ENCODE measurements around the gene YTHDF2. TPM values are rescaled to one million over a fixed set of nuclear protein-coding genes. Genes with fewer than 3 reads are reported as not detected.
"Not testable (repeated sequence)": the region's sequence is repeated elsewhere in the genome, so short reads cannot be mapped to it uniquely, and the experiment has no call there.

The YTHDF2 gene
- 10 to 100 TPM; 66.9 to 88.2 (median 76.6) TPM for total RNA-seq (2021; fragmentation: NEBNext Ultra II Directional; extraction: Animal tissue kit (Norgen Biotek cat#: 25700))
- long read RNA-seq, transcript YTHDF2-201 (5 exons, 2,925 nt) = major isoform, 142 of 178 reads
- long read RNA-seq, partial matches to known transcripts = 19 of 178 reads
- long read RNA-seq, other reads (novel, unspliced or antisense) = 14 of 178 reads

DNA sequence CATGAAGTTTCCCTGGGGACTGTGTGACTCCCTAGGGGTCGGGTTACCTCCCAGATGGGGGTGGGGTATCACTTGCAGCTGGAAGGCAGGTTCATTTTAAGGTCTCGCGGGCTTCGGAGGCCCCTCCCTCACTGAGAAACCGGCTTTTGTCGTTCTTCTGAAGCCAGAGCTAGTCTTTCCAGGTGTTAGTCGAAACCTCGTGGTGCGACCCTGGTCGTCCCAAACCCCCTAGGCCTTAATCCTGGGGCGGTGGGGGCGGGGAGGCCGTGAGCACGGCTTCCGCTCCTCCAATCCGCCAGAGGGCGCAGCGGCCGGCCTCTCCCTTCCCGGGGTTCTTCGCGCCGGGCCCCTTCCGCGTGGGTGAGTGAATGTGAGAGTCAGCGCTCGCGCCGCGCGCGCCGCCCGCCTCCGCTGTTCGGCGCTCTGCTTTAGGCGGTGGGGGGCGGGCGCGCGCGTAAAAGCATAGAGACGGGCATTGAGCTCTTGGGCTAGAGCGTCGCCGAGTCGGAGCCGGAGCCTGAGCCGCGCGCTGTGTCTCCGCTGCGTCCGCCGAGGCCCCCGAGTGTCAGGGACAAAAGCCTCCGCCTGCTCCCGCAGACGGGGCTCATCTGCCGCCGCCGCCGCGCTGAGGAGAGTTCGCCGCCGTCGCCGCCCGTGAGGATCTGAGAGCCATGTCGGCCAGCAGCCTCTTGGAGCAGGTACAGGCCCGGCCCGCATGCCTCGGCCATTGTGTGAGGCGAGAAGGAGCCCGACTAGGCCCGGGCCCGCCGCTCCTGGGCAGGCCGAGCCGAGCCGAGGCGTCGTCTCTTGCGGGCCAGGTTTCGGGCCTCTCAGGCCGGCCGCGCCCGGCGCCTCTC, at the start of gene YTHDF2:
Gene YTHDF2, plus strand, starts transcription at position 491 of the 857 bp plus-strand sequence. Its CDS starts 181 bp downstream, at position 672.
- peaks cover 29% of the 10 kb centered on the region for H3K36me3 Mint-ChIP-seq (ENCODE audit: low read depth)
- peaks cover 4% of the 10 kb centered on the region; the same call in 1 of the 2 replicates for H3K9me3 Mint-ChIP-seq
- DNase-seq = peak; percentile 93
- H3K27me3 Mint-ChIP-seq (ENCODE audit: insufficient read depth) = no peaks in the 10 kb centered on the region; the same call in 1 of the 2 replicates
- TF ChIP-seq, protein P1, sequence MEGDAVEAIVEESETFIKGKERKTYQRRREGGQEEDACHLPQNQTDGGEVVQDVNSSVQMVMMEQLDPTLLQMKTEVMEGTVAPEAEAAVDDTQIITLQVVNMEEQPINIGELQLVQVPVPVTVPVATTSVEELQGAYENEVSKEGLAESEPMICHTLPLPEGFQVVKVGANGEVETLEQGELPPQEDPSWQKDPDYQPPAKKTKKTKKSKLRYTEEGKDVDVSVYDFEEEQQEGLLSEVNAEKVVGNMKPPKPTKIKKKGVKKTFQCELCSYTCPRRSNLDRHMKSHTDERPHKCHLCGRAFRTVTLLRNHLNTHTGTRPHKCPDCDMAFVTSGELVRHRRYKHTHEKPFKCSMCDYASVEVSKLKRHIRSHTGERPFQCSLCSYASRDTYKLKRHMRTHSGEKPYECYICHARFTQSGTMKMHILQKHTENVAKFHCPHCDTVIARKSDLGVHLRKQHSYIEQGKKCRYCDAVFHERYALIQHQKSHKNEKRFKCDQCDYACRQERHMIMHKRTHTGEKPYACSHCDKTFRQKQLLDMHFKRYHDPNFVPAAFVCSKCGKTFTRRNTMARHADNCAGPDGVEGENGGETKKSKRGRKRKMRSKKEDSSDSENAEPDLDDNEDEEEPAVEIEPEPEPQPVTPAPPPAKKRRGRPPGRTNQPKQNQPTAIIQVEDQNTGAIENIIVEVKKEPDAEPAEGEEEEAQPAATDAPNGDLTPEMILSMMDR (IDR thresholded peaks at IDR 0.05) = peak; percentile 97
- H3K4me3 Mint-ChIP-seq = peak within 1 kb of the TSS; percentile 96
- peaks cover 32% of the 10 kb centered on the region for H3K4me1 Mint-ChIP-seq (ENCODE audit: low read depth)
- H3K27ac Mint-ChIP-seq = peak within 1 kb of the TSS; percentile 99

DNA sequence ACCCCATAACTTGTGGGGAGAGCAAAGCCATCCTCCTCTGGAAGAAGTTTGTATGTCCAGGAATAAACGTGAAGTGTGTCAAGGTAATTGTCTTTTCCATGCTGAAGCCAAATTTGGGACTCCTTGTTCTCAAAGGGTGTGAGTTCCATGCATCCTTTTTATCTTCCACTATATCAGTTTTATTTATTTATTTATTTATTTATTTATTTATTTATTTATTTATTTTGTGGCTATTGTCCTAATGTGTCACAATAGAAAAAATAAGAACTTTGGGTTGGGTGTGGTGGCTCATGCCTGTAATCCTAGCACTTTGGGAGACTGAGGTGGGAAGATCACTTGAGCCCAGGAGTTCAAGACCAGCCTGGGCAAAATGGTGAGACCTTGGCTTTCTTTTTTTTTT, 45.1 kb upstream of the YTHDF2 start:
- peaks cover 14% of the 10 kb centered on the region for H3K36me3 Mint-ChIP-seq (ENCODE audit: low read depth)
- H3K27me3 Mint-ChIP-seq (ENCODE audit: insufficient read depth); H3K4me3 Mint-ChIP-seq; H3K27ac Mint-ChIP-seq; H3K9me3 Mint-ChIP-seq; DNase-seq: not testable (repeated sequence)
- peaks cover 11% of the 10 kb centered on the region for H3K4me1 Mint-ChIP-seq (ENCODE audit: low read depth)

DNA sequence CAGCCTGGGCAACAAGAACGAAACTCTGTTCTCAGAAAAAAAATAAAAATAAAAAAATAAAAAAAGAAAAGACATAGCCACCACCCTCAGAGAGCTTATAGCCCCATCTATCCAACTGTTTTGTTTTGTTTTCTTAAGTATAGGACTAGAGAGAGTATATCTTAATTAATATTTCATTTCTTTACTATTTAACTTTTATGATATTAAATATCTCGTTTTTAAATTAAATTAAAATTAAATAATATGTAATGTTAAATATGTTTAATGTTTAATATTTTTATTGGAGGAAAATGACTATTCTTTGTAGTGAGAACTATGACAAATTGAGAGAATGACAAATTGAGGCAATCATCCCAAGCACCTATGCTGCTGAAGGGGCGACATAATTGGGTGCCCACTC, 33.1 kb upstream of the YTHDF2 start:
- Mint-ChIP-seq H3K4me3 (no peak overlapping the region), H3K36me3 (ENCODE audit: low read depth) (peaks cover 11% of the 10 kb centered on the region), H3K27ac (no peak overlapping the region), H3K4me1 (ENCODE audit: low read depth) (peaks cover 12% of the 10 kb centered on the region; the same call in 1 of the 2 replicates), H3K27me3 (ENCODE audit: insufficient read depth) (no peaks in the 10 kb centered on the region), H3K9me3 (no peaks in the 10 kb centered on the region)
- DNase-seq = no peak
- TF ChIP-seq, protein P1 (IDR thresholded peaks at IDR 0.05) = no peak

DNA sequence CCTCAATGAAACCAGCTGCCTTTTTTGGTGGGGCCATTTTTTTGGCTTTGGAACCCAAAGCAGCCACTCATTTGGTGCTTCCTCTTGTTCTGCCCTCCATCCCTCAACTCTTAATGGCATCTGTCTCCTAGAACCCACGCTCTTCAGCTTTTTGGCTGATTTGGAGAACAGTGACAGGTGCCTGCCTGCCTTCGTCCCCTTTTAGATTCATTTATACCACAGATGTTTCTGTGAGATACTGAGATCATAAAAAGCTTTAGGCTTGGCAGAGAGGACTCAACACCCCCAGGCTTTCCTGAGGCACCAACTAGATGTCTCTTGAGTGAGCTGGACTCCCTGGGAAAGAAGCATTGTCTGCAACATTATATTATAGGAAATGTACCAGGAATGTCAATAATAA, 20.4 kb upstream of the YTHDF2 start:
- H3K4me3 Mint-ChIP-seq = no peak overlapping the region
- H3K4me1 Mint-ChIP-seq (ENCODE audit: low read depth) = peaks cover 15% of the 10 kb centered on the region
- no peaks in the 10 kb centered on the region for H3K27me3 Mint-ChIP-seq (ENCODE audit: insufficient read depth)
- H3K9me3 Mint-ChIP-seq = no peaks in the 10 kb centered on the region
- DNase-seq = no peak
- H3K36me3 Mint-ChIP-seq (ENCODE audit: low read depth) = peaks cover 16% of the 10 kb centered on the region
- H3K27ac Mint-ChIP-seq = no peak overlapping the region
- TF ChIP-seq, protein P1 (IDR thresholded peaks at IDR 0.05) = no peak

DNA sequence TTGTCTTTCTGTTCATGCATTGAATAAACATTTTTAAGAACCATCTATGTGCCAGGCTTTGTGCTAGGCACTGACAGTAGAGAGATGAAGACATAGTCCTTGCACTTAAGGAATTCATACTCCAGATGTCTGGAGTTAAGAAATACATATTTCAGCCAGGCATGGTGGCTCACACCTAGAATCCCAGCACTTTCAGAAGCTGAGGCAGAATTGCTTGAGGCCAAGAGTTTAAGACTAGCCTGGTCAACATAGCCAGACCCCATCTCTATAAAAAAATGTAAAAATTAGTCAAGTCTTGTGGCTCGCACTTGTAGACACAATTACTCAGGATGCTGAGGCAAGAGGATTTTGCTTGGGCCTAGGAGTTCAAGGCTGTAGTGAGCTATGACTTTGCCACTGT, 18.6 kb upstream of the YTHDF2 start:
- H3K9me3 Mint-ChIP-seq = no peaks in the 10 kb centered on the region
- H3K27me3 Mint-ChIP-seq (ENCODE audit: insufficient read depth) = no peaks in the 10 kb centered on the region
- no peak for DNase-seq
- TF ChIP-seq, protein P1 (IDR thresholded peaks at IDR 0.05) = no peak
- H3K36me3 Mint-ChIP-seq (ENCODE audit: low read depth) = peaks cover 16% of the 10 kb centered on the region
- peaks cover 15% of the 10 kb centered on the region for H3K4me1 Mint-ChIP-seq (ENCODE audit: low read depth)
- H3K4me3 Mint-ChIP-seq = no peak overlapping the region
- no peak overlapping the region for H3K27ac Mint-ChIP-seq
